HFFc6 (cell line): ENCODE data around the gene NEUROD4. TPM values are rescaled to one million over a fixed set of nuclear protein-coding genes. Genes with fewer than 3 reads are reported as not detected.

Experiments
- DNase-seq: peaks from one replicate; pipeline ENCODE4 v3.0.0-alpha.2; 2018
- H3K27ac Mint-ChIP-seq: 2 replicates; pipeline ENCODE4 v1.8.0; 2020; ENCODE audit warnings: mild to moderate bottlenecking, mixed read lengths
- H3K27me3 Mint-ChIP-seq: 2 replicates; pipeline ENCODE4 v1.8.0; 2021; ENCODE audit warnings: mild to moderate bottlenecking, moderate library complexity, mixed read lengths; ENCODE audit not compliant: insufficient read depth
- H3K36me3 Mint-ChIP-seq: 2 replicates; pipeline ENCODE4 v1.8.0; 2021; ENCODE audit warnings: low read depth, mixed read lengths
- H3K4me1 Mint-ChIP-seq: 2 replicates; pipeline ENCODE4 v1.8.0; 2020; ENCODE audit warnings: low read depth, mixed read lengths
- H3K4me3 Mint-ChIP-seq: 2 replicates; pipeline ENCODE4 v1.8.0; 2020; ENCODE audit warnings: mild to moderate bottlenecking, moderate library complexity, mixed read lengths
- H3K9me3 Mint-ChIP-seq: 2 replicates; pipeline ENCODE4 v1.8.0; 2020; ENCODE audit warnings: mild to moderate bottlenecking, mixed read lengths
- total RNA-seq, 6 experiments: library from RNA; stranded (reverse); fragmentation: NEBNext Ultra II Directional; extraction: Animal tissue kit (Norgen Biotek cat#: 25700); gene quantifications; 2 replicates in 1 of 6; 3 replicates in 5 of 6; pipeline ENCODE4 v1.2.3, GENCODE V29; 2021
- TF ChIP-seq, protein P1 (sequence below): fragments of 200-600 bp; sonication (generic); IDR thresholded peaks from 2 replicates; pipeline ENCODE4 v1.5.0; 2021; ENCODE audit warnings: antibody characterized with exemption, mild to moderate bottlenecking

The NEUROD4 gene
- total RNA-seq, 6 experiments from 2014 or later = not detected

DNA sequence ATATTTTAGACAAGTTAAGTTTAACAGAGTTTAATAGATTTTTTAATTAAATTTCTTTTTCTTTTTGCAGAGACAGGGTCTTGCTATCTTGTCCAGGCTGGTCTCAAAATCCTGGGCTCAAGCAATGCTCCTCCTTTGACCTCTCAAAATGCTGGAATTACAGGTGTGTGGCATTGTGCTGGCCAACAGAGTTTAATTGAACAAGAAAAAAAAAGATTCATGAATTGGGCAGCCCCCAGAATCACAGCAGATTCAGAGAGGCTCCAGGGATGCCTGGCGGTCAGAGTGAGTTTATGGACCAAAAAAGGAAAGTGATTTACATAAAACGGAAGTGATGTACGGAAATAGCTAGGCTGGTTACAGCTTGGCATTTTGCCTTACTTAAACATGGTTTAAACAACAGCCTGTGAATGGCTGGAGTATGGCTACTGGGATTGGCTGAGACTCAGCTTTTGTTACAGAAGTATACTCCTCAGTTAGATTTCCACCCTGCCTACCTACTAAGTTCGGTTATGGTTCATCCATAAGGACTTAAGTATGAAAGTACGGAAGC lies 20.7 kb upstream of the NEUROD4 start:
- Mint-ChIP-seq H3K4me3 (no peak overlapping the region), H3K9me3 (no peaks in the 10 kb centered on the region), H3K4me1 (no peaks in the 10 kb centered on the region), H3K27ac (no peak overlapping the region), H3K36me3 (no peaks in the 10 kb centered on the region), H3K27me3 (peaks cover 13% of the 10 kb centered on the region)
- TF ChIP-seq, protein P1, sequence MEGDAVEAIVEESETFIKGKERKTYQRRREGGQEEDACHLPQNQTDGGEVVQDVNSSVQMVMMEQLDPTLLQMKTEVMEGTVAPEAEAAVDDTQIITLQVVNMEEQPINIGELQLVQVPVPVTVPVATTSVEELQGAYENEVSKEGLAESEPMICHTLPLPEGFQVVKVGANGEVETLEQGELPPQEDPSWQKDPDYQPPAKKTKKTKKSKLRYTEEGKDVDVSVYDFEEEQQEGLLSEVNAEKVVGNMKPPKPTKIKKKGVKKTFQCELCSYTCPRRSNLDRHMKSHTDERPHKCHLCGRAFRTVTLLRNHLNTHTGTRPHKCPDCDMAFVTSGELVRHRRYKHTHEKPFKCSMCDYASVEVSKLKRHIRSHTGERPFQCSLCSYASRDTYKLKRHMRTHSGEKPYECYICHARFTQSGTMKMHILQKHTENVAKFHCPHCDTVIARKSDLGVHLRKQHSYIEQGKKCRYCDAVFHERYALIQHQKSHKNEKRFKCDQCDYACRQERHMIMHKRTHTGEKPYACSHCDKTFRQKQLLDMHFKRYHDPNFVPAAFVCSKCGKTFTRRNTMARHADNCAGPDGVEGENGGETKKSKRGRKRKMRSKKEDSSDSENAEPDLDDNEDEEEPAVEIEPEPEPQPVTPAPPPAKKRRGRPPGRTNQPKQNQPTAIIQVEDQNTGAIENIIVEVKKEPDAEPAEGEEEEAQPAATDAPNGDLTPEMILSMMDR = no peak
- no peak for DNase-seq

DNA sequence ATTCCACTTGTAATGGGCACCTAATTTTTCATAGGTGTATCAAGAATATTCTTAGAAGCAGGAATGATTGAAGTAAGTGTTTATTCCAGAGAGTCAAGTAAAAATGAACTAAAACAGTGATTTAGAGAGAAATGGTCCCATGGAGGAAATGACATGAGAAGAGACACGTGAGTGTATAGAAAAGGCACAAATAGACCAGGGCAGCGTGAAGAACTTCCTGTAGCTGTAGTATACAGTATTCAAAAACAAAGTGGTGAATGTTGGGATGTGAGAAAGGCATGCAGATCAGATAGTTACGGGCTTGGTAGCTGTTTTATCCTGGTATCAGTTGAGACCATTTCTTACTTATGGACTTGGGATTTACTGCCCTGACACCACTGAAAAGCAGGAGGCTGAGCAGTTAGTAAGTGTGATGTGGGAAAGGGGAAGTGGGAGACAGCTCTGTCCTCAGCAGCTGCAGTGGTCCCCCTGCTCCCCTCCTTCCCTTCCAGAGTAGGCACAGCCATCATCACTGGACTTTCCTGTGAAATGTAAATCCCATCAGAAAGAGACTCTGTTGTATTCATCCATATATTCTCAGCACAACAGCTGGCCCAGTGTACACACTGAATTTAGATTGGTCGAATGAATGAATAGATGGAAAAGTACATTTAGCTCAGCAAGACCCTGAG lies 18.4 kb upstream of the NEUROD4 start:
- peaks cover 14% of the 10 kb centered on the region for H3K27me3 Mint-ChIP-seq
- H3K36me3 Mint-ChIP-seq = no peaks in the 10 kb centered on the region
- TF ChIP-seq, protein P1 = no peak
- no peaks in the 10 kb centered on the region for H3K4me1 Mint-ChIP-seq
- H3K27ac Mint-ChIP-seq = no peak overlapping the region
- no peaks in the 10 kb centered on the region for H3K9me3 Mint-ChIP-seq
- H3K4me3 Mint-ChIP-seq = no peak overlapping the region
- DNase-seq = no peak

DNA sequence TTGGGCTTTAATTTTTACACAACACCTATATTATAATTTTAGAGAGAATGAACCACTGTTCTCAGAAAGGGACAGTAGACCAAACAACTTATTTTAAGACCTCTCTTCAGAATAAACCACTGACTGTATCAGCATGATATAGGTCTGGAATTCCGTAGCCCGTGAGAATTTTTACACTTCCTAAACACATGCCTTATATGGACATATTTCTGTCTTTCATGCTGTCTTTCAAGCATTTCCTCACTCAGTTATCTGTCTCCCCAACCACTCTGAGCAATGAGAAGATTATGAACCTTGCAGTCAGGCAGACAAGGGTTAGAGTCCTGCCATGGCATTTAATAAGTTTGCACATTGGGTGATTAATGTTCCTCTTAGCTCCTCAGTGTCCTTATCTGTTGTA lies 17.4 kb upstream of the NEUROD4 start:
- H3K27ac Mint-ChIP-seq = no peak overlapping the region
- TF ChIP-seq, protein P1 = no peak
- H3K9me3 Mint-ChIP-seq = no peaks in the 10 kb centered on the region
- H3K36me3 Mint-ChIP-seq = no peaks in the 10 kb centered on the region
- no peak for DNase-seq
- no peaks in the 10 kb centered on the region for H3K4me1 Mint-ChIP-seq
- H3K27me3 Mint-ChIP-seq = peaks cover 14% of the 10 kb centered on the region
- H3K4me3 Mint-ChIP-seq = no peak overlapping the region

DNA sequence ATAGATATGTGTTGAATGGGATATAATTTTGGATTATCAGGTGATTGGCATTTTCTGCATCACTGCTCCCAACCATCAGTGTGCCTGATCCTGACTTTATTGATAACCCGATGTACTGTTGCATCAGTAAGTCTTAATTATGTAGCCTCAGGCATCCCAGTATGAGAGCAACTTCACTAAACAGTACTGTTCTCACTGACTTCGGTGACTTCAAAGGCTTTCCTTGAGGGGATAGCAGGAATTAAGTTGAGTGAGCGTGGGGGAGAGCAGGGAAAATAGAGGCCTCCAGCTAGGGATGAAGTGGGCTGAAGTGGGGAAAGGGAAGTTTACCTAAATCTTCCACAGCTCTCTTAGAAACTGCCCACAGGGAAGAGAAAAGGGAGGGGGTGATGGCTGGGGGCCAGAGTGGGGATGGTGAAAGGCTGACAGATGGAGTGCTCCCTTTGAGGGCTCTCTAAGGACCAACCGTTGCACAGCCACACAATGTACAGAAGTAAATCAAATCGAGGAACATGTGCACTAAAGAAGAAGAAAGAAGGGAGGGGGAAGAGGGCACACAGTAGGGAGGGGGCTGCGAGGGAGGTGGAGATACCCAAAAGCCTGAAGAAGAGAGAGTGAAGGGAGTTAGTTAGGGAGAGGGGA lies 10.7 kb upstream of the NEUROD4 start:
- DNase-seq = no peak
- H3K27me3 Mint-ChIP-seq = peaks cover 4% of the 10 kb centered on the region
- H3K4me1 Mint-ChIP-seq = no peaks in the 10 kb centered on the region
- H3K9me3 Mint-ChIP-seq = peaks cover 6% of the 10 kb centered on the region; the same call in 1 of the 2 replicates
- no peak overlapping the region for H3K27ac Mint-ChIP-seq
- TF ChIP-seq, protein P1 = no peak
- no peak overlapping the region for H3K4me3 Mint-ChIP-seq
- H3K36me3 Mint-ChIP-seq = no peaks in the 10 kb centered on the region

DNA sequence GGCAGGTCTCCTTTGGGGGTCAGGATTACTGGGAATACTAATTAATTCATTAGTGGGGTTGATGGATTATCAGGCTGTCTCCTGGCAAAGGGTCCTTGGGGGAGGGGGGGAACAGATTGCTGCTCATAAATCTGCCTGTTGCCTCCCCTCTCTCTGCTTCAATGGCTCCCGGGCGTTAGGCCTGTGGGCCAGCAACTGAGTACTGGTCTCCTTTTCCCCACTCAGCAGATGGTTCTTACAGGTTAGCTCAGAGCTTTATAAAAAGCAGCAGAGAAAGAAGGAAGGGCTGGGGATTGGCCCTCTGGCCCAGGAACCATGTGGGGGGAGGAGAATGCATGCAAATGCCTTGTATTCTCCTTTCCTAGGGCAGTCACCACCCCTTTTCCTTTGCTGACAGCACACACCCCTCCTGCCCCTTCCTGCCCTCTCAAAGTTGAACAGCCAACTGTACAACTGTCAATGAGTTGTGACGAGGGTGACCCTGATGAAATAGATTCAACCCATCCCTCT lies 2.3 kb upstream of the NEUROD4 start:
- peaks cover 4% of the 10 kb centered on the region; the same call in 1 of the 2 replicates for H3K9me3 Mint-ChIP-seq
- H3K27ac Mint-ChIP-seq = no peak overlapping the region
- TF ChIP-seq, protein P1 = no peak
- H3K36me3 Mint-ChIP-seq = no peaks in the 10 kb centered on the region
- no peak overlapping the region for H3K4me3 Mint-ChIP-seq
- peaks cover 4% of the 10 kb centered on the region; the same call in 1 of the 2 replicates for H3K27me3 Mint-ChIP-seq
- H3K4me1 Mint-ChIP-seq = 0 out of 2 replicates have a peak, but pooled peaks cover 6% of the 10 kb centered on the region
- DNase-seq = no peak
